Karpas-422 (cell line): ENCODE results near the gene NAV2. TPM values are rescaled to one million over a fixed set of nuclear protein-coding genes. Genes with fewer than 3 reads are reported as not detected.

Experiments
- DNase-seq: peaks from one replicate; pipeline ENCODE4 v3.0.0-alpha.2; 2015
- H2AFZ ChIP-seq: fragments of 200-600 bp; sonication (generic); 2 replicates; pipeline ENCODE4 v1.6.1; 2014; ENCODE audit warnings: antibody characterized with exemption, low read length, mixed read lengths
- H3K27ac ChIP-seq: fragments of 200-600 bp; sonication (generic); 2 replicates; pipeline ENCODE4 v1.5.1; 2014; ENCODE audit warnings: mild to moderate bottlenecking, low read length, moderate library complexity
- H3K27me3 ChIP-seq: fragments of 200-600 bp; sonication (generic); 2 replicates; pipeline ENCODE4 v1.6.1; 2014; ENCODE audit warnings: low read length, mixed read lengths
- H3K36me3 ChIP-seq: fragments of 200-600 bp; sonication (generic); 2 replicates; pipeline ENCODE4 v1.6.1; 2014; ENCODE audit warnings: low read length, mixed read lengths; ENCODE audit not compliant: insufficient read depth
- H3K4me1 ChIP-seq: fragments of 200-600 bp; sonication (generic); 2 replicates; pipeline ENCODE4 v1.6.1; 2014; ENCODE audit warnings: mild to moderate bottlenecking, low read length, mixed read lengths
- H3K4me2 ChIP-seq: fragments of 200-600 bp; sonication (generic); 2 replicates; pipeline ENCODE4 v1.6.1; 2014; ENCODE audit warnings: low read length, low read depth, mild to moderate bottlenecking; ENCODE audit not compliant: poor library complexity, severe bottlenecking
- H3K4me3 ChIP-seq: fragments of 200-600 bp; sonication (generic); 2 replicates; pipeline ENCODE4 v1.5.1; 2014; ENCODE audit warnings: mild to moderate bottlenecking, antibody characterized with exemption, low read length, mixed read lengths
- H3K79me2 ChIP-seq: fragments of 200-600 bp; sonication (generic); 2 replicates; pipeline ENCODE4 v1.6.1; 2014; ENCODE audit warnings: mild to moderate bottlenecking, low read length, mixed read lengths
- H3K9ac ChIP-seq: fragments of 200-600 bp; sonication (generic); 2 replicates; pipeline ENCODE4 v1.6.0; 2014; ENCODE audit warnings: low read length
- H3K9me2 ChIP-seq: fragments of 200-600 bp; sonication (generic), shearing (Covaris generic); replicated peaks from 2 replicates; pipeline ENCODE4 v1.6.0; 2014; ENCODE audit warnings: mild to moderate bottlenecking, low read length, moderate library complexity; ENCODE audit not compliant: insufficient read depth
- H3K9me3 ChIP-seq: fragments of 300-700, 200-600 bp; sonication (generic); 2 replicates; pipeline ENCODE4 v1.6.1; 2014; ENCODE audit warnings: low read length, mixed read lengths
- H4K20me1 ChIP-seq: fragments of 200-600 bp; sonication (generic); 2 replicates; pipeline ENCODE4 v1.6.1; 2014; ENCODE audit warnings: mild to moderate bottlenecking, antibody characterized with exemption, low read length, low read depth; ENCODE audit not compliant: insufficient read depth
- total RNA-seq: library from RNA; depleted of rRNA; stranded (reverse); fragments of >200 nt; shearing (Covaris generic); gene quantifications from 2 replicates; pipeline ENCODE4 v1.2.3, GENCODE V29; 2014; ENCODE audit warnings: low replicate concordance

NAV2 gene
- total RNA-seq, 1 experiment from 2014 or later = not detected

GRCh38 chr11:20056109-20056949 is 343.7 kb downstream of the NAV2 start:
- Histone ChIP-seq H3K9ac (no peak overlapping the region), H4K20me1 (peaks cover 4% of the 10 kb centered on the region; the same call in 1 of the 2 replicates), H3K27me3 (no peaks in the 10 kb centered on the region), H3K9me2 (no peaks in the 10 kb centered on the region), H3K4me1 (no peaks in the 10 kb centered on the region), H2AFZ (no peak overlapping the region), H3K27ac (no peak overlapping the region), H3K4me2 (no peak overlapping the region), H3K79me2 (no peaks in the 10 kb centered on the region), H3K4me3 (no peak overlapping the region), H3K9me3 (no peaks in the 10 kb centered on the region), H3K36me3 (no peaks in the 10 kb centered on the region)
- DNase-seq = no peak

GRCh38 chr11:20056950-20057943 is 344.6 kb downstream of the NAV2 start:
- H3K9me3 ChIP-seq = no peaks in the 10 kb centered on the region
- no peaks in the 10 kb centered on the region for H3K4me1 ChIP-seq
- H3K9me2 ChIP-seq = no peaks in the 10 kb centered on the region
- no peaks in the 10 kb centered on the region for H3K36me3 ChIP-seq
- no peak overlapping the region for H3K27ac ChIP-seq
- no peak overlapping the region for H3K4me2 ChIP-seq
- H3K4me3 ChIP-seq = no peak overlapping the region
- peaks cover 4% of the 10 kb centered on the region; the same call in 1 of the 2 replicates for H4K20me1 ChIP-seq
- H3K9ac ChIP-seq = no peak overlapping the region
- H3K79me2 ChIP-seq = no peaks in the 10 kb centered on the region
- no peak overlapping the region for H2AFZ ChIP-seq
- no peak for DNase-seq
- no peaks in the 10 kb centered on the region for H3K27me3 ChIP-seq

- H3K27ac ChIP-seq = no peak overlapping the region
- H3K4me2 ChIP-seq = no peak overlapping the region
- no peaks in the 10 kb centered on the region for H3K27me3 ChIP-seq
- DNase-seq = no peak
- H2AFZ ChIP-seq = no peak overlapping the region
- H3K9me2 ChIP-seq = no peaks in the 10 kb centered on the region
- H3K4me1 ChIP-seq = no peaks in the 10 kb centered on the region
- no peak overlapping the region for H3K4me3 ChIP-seq
- H3K36me3 ChIP-seq = no peaks in the 10 kb centered on the region
- H3K79me2 ChIP-seq = no peaks in the 10 kb centered on the region
- H3K9me3 ChIP-seq = no peaks in the 10 kb centered on the region
- no peak overlapping the region for H3K9ac ChIP-seq
- peaks cover 4% of the 10 kb centered on the region; the same call in 1 of the 2 replicates for H4K20me1 ChIP-seq
Observed at GRCh38 chr11:20058749-20059458, 346.3 kb downstream of the NAV2 start.

- no peak overlapping the region for H3K9ac ChIP-seq
- DNase-seq = no peak
- H3K9me3 ChIP-seq = no peaks in the 10 kb centered on the region
- no peak overlapping the region for H2AFZ ChIP-seq
- H3K4me3 ChIP-seq = no peak overlapping the region
- no peak overlapping the region for H3K4me2 ChIP-seq
- H3K9me2 ChIP-seq = no peaks in the 10 kb centered on the region
- H3K27me3 ChIP-seq = no peaks in the 10 kb centered on the region
- H3K36me3 ChIP-seq = no peaks in the 10 kb centered on the region
- peaks cover 4% of the 10 kb centered on the region; the same call in 1 of the 2 replicates for H4K20me1 ChIP-seq
- no peaks in the 10 kb centered on the region for H3K79me2 ChIP-seq
- H3K4me1 ChIP-seq = no peaks in the 10 kb centered on the region
- no peak overlapping the region for H3K27ac ChIP-seq
Observed at GRCh38 chr11:20059587-20060021, 347.0 kb downstream of the NAV2 start.

- H3K4me1 ChIP-seq = no peaks in the 10 kb centered on the region
- H3K79me2 ChIP-seq = no peaks in the 10 kb centered on the region
- no peaks in the 10 kb centered on the region for H3K27me3 ChIP-seq
- no peak overlapping the region for H3K9ac ChIP-seq
- no peak overlapping the region for H3K27ac ChIP-seq
- no peaks in the 10 kb centered on the region for H3K36me3 ChIP-seq
- H3K9me2 ChIP-seq = no peaks in the 10 kb centered on the region
- peaks cover 4% of the 10 kb centered on the region; the same call in 1 of the 2 replicates for H4K20me1 ChIP-seq
- H3K4me2 ChIP-seq = no peak overlapping the region
- DNase-seq = no peak
- H2AFZ ChIP-seq = no peak overlapping the region
- H3K9me3 ChIP-seq = no peaks in the 10 kb centered on the region
- no peak overlapping the region for H3K4me3 ChIP-seq
Observed at GRCh38 chr11:20060181-20060580, 347.5 kb downstream of the NAV2 start.

- Histone ChIP-seq H3K36me3 (no peaks in the 10 kb centered on the region), H4K20me1 (peaks cover 4% of the 10 kb centered on the region; the same call in 1 of the 2 replicates), H3K9me3 (no peaks in the 10 kb centered on the region), H3K4me3 (no peak overlapping the region), H3K4me1 (no peaks in the 10 kb centered on the region), H2AFZ (no peak overlapping the region), H3K27ac (no peak overlapping the region), H3K9me2 (no peaks in the 10 kb centered on the region), H3K9ac (no peak overlapping the region), H3K4me2 (no peak overlapping the region), H3K79me2 (no peaks in the 10 kb centered on the region), H3K27me3 (no peaks in the 10 kb centered on the region)
- DNase-seq = no peak
Observed at GRCh38 chr11:20060647-20061205, 348.1 kb downstream of the NAV2 start.

- no peak overlapping the region for H2AFZ ChIP-seq
- no peak overlapping the region for H3K4me2 ChIP-seq
- no peaks in the 10 kb centered on the region for H3K4me1 ChIP-seq
- no peaks in the 10 kb centered on the region for H3K36me3 ChIP-seq
- no peaks in the 10 kb centered on the region for H3K9me3 ChIP-seq
- H3K27me3 ChIP-seq = no peaks in the 10 kb centered on the region
- peaks cover 4% of the 10 kb centered on the region; the same call in 1 of the 2 replicates for H4K20me1 ChIP-seq
- no peak for DNase-seq
- no peak overlapping the region for H3K9ac ChIP-seq
- H3K4me3 ChIP-seq = no peak overlapping the region
- H3K79me2 ChIP-seq = no peaks in the 10 kb centered on the region
- no peaks in the 10 kb centered on the region for H3K9me2 ChIP-seq
- no peak overlapping the region for H3K27ac ChIP-seq
Observed at GRCh38 chr11:20061776-20062175, 349.1 kb downstream of the NAV2 start.
